K562 (cell line): Measurements from ENCODE around the gene MFSD12. TPM values are rescaled to one million over a fixed set of nuclear protein-coding genes. Genes with fewer than 3 reads are reported as not detected.
A peak's percentile ranks its signal among the peaks of the same experiment; 100 is the strongest.

Source experiments
- ARID1B ChIP-seq: fragments of 450-650 bp; IDR thresholded peaks from 2 replicates; pipeline ENCODE4 v1.6.1; 2016; ENCODE audit warnings: antibody characterized with exemption, mild to moderate bottlenecking, inconsistent platforms
- CBFB ChIP-seq: sonication (generic); formaldehyde crosslinking; IDR thresholded peaks from 2 replicates; pipeline ENCODE4 v1.4.0; 2020; ENCODE audit warnings: mild to moderate bottlenecking, missing genetic modification reagents
- MAFK ChIP-seq: IDR thresholded peaks from 2 replicates; pipeline ENCODE4 v1.6.1; 2011; ENCODE audit warnings: low read length, improper control_type of control experiment
- MECOM ChIP-seq: fragments of 250-450 bp; sonication (Bioruptor Pico); IDR thresholded peaks from 2 replicates; pipeline ENCODE4 v1.8.0; 2022; ENCODE audit warnings: inconsistent platforms
- PKNOX1 ChIP-seq: fragments of 450-650 bp; IDR thresholded peaks from 2 replicates; pipeline ENCODE4 v1.6.1; 2016
- RFX1 ChIP-seq: fragments of 450-650 bp; IDR thresholded peaks from 2 replicates; pipeline ENCODE4 v1.6.1; 2016; ENCODE audit warnings: mild to moderate bottlenecking, moderate library complexity
- SMAD1 ChIP-seq: fragments of 150-350 bp; IDR thresholded peaks from 2 replicates; pipeline ENCODE4 v1.6.1; 2014; ENCODE audit warnings: low read length, low read depth; ENCODE audit not compliant: partially characterized antibody
- ZBTB1 ChIP-seq: sonication (generic); formaldehyde crosslinking; IDR thresholded peaks from 2 replicates; pipeline ENCODE4 v1.8.1; 2023; ENCODE audit warnings: missing genetic modification reagents, low read depth, mild to moderate bottlenecking, borderline replicate concordance
- ZNF695 ChIP-seq: fragments of 450-650 bp; formaldehyde crosslinking; IDR thresholded peaks from 2 replicates; pipeline ENCODE4 v1.4.0; 2020; ENCODE audit warnings: mild to moderate bottlenecking, moderate library complexity
- polyA plus RNA-seq, 8 experiments: library from polyadenylated mRNA; depleted of rRNA in 4 of 8; stranded (reverse) in 5 of 8; unstranded in 3 of 8; fragments of >200 nt; fragmentation: Nextera tagmentation in 2 of 8; fragmentation: Illumina TruSeq in 1 of 8; extraction: Ambion mirVana in 2 of 8; extraction: Trizol in 1 of 8; gene quantifications; 2 replicates each; pipeline versions ENCODE4 v1.2.1 to v1.2.3, GENCODE V29; 2011 to 2014; ENCODE audit warnings: inconsistent platforms in 1 of 8, missing spikeins in 1 of 8
- total RNA-seq, 7 experiments: library from RNA; depleted of rRNA in 6 of 7; stranded (reverse); fragments of >200 nt in 6 of 7; fragmentation: Illumina TruSeq in 2 of 7; extraction: Trizol in 2 of 7; gene quantifications; 2 replicates each; pipeline versions ENCODE4 v1.2.1 to v1.2.3, GENCODE V29; 2011 to 2021; ENCODE audit warnings: low replicate concordance in 1 of 7
- TF ChIP-seq, protein P1 (sequence below), 2 experiments: fragments of 450-650 bp; IDR thresholded peaks; 2 replicates each; pipeline ENCODE4 v1.6.1; 2018; ENCODE audit warnings: mild to moderate bottlenecking in 2 of 2, low read depth in 1 of 2; ENCODE audit not compliant: partially characterized antibody in 2 of 2
- TF ChIP-seq, protein P2 (sequence below): fragments of 450-650 bp; IDR thresholded peaks from 2 replicates; pipeline ENCODE4 v1.6.1; 2017; ENCODE audit warnings: antibody characterized with exemption, mild to moderate bottlenecking
- TF ChIP-seq, protein P3 (sequence below): sonication (generic); formaldehyde crosslinking; IDR thresholded peaks from 2 replicates; pipeline ENCODE4 v1.8.1; 2023; ENCODE audit warnings: missing genetic modification reagents, mild to moderate bottlenecking, borderline replicate concordance

The MFSD12 gene
- total and polyA plus RNA-seq, 9 of the 15 experiments (the other 6 are each of a cell fraction or from before 2014, with no cell fraction given): 0.69 to 112 (median 31.8) TPM

- TF ChIP-seq, protein P1, sequence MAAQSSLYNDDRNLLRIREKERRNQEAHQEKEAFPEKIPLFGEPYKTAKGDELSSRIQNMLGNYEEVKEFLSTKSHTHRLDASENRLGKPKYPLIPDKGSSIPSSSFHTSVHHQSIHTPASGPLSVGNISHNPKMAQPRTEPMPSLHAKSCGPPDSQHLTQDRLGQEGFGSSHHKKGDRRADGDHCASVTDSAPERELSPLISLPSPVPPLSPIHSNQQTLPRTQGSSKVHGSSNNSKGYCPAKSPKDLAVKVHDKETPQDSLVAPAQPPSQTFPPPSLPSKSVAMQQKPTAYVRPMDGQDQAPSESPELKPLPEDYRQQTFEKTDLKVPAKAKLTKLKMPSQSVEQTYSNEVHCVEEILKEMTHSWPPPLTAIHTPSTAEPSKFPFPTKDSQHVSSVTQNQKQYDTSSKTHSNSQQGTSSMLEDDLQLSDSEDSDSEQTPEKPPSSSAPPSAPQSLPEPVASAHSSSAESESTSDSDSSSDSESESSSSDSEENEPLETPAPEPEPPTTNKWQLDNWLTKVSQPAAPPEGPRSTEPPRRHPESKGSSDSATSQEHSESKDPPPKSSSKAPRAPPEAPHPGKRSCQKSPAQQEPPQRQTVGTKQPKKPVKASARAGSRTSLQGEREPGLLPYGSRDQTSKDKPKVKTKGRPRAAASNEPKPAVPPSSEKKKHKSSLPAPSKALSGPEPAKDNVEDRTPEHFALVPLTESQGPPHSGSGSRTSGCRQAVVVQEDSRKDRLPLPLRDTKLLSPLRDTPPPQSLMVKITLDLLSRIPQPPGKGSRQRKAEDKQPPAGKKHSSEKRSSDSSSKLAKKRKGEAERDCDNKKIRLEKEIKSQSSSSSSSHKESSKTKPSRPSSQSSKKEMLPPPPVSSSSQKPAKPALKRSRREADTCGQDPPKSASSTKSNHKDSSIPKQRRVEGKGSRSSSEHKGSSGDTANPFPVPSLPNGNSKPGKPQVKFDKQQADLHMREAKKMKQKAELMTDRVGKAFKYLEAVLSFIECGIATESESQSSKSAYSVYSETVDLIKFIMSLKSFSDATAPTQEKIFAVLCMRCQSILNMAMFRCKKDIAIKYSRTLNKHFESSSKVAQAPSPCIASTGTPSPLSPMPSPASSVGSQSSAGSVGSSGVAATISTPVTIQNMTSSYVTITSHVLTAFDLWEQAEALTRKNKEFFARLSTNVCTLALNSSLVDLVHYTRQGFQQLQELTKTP (IDR thresholded peaks at IDR 0.05; ENCODE audit: low read depth in 1 of 2, partially characterized antibody in 2 of 2): peak in 1 of 2 experiments; percentile 46
- TF ChIP-seq PKNOX1 (peak; percentile 50), CBFB (no peak), SMAD1 (no peak), MECOM (CRISPR knock-in tag) (no peak), RFX1 (no peak), ZBTB1 (CRISPR knock-in tag) (no peak), MAFK (peak; percentile 63; the same call in 1 of the 2 replicates), ARID1B (peak; percentile 83), ZNF695 (CRISPR knock-in tag) (no peak)
- TF ChIP-seq, protein P2, sequence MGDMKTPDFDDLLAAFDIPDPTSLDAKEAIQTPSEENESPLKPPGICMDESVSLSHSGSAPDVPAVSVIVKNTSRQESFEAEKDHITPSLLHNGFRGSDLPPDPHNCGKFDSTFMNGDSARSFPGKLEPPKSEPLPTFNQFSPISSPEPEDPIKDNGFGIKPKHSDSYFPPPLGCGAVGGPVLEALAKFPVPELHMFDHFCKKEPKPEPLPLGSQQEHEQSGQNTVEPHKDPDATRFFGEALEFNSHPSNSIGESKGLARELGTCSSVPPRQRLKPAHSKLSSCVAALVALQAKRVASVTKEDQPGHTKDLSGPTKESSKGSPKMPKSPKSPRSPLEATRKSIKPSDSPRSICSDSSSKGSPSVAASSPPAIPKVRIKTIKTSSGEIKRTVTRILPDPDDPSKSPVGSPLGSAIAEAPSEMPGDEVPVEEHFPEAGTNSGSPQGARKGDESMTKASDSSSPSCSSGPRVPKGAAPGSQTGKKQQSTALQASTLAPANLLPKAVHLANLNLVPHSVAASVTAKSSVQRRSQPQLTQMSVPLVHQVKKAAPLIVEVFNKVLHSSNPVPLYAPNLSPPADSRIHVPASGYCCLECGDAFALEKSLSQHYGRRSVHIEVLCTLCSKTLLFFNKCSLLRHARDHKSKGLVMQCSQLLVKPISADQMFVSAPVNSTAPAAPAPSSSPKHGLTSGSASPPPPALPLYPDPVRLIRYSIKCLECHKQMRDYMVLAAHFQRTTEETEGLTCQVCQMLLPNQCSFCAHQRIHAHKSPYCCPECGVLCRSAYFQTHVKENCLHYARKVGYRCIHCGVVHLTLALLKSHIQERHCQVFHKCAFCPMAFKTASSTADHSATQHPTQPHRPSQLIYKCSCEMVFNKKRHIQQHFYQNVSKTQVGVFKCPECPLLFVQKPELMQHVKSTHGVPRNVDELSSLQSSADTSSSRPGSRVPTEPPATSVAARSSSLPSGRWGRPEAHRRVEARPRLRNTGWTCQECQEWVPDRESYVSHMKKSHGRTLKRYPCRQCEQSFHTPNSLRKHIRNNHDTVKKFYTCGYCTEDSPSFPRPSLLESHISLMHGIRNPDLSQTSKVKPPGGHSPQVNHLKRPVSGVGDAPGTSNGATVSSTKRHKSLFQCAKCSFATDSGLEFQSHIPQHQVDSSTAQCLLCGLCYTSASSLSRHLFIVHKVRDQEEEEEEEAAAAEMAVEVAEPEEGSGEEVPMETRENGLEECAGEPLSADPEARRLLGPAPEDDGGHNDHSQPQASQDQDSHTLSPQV: 0 out of 2 replicates have a peak, but pooled peaks have one; percentile 46
- TF ChIP-seq, protein P3, sequence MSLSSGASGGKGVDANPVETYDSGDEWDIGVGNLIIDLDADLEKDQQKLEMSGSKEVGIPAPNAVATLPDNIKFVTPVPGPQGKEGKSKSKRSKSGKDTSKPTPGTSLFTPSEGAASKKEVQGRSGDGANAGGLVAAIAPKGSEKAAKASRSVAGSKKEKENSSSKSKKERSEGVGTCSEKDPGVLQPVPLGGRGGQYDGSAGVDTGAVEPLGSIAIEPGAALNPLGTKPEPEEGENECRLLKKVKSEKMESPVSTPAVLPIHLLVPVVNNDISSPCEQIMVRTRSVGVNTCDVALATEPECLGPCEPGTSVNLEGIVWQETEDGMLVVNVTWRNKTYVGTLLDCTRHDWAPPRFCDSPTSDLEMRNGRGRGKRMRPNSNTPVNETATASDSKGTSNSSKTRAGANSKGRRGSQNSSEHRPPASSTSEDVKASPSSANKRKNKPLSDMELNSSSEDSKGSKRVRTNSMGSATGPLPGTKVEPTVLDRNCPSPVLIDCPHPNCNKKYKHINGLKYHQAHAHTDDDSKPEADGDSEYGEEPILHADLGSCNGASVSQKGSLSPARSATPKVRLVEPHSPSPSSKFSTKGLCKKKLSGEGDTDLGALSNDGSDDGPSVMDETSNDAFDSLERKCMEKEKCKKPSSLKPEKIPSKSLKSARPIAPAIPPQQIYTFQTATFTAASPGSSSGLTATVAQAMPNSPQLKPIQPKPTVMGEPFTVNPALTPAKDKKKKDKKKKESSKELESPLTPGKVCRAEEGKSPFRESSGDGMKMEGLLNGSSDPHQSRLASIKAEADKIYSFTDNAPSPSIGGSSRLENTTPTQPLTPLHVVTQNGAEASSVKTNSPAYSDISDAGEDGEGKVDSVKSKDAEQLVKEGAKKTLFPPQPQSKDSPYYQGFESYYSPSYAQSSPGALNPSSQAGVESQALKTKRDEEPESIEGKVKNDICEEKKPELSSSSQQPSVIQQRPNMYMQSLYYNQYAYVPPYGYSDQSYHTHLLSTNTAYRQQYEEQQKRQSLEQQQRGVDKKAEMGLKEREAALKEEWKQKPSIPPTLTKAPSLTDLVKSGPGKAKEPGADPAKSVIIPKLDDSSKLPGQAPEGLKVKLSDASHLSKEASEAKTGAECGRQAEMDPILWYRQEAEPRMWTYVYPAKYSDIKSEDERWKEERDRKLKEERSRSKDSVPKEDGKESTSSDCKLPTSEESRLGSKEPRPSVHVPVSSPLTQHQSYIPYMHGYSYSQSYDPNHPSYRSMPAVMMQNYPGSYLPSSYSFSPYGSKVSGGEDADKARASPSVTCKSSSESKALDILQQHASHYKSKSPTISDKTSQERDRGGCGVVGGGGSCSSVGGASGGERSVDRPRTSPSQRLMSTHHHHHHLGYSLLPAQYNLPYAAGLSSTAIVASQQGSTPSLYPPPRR (CRISPR knock-in tag): 0 out of 2 replicates have a peak, but pooled peaks have one; percentile 45
These were observed 23.0 kb upstream of the MFSD12 start (continued) for GRCh38 chr19:3580156-3580934.
